A375 (cell line): Measurements from ENCODE around the gene TMEM175. TPM values are rescaled to one million over a fixed set of nuclear protein-coding genes. Genes with fewer than 3 reads are reported as not detected.

Experiments used
- total RNA-seq: library from RNA; depleted of rRNA; stranded (reverse); fragments of >200 nt; shearing (Covaris generic); gene quantifications from 2 replicates; pipeline ENCODE4 v1.2.3, GENCODE V29; 2014; rRNA removed

TMEM175 gene
- total RNA-seq, result 28.7 and 31.1 TPM in 2 replicates

GRCh38 chr4:931960-932712 lies at the start of gene TMEM175, which contains the start of gene GAK:
TSS of gene TMEM175 (plus strand) at chr4:932460. CDS start at chr4:947740, 15,280 bp downstream.
TSS of gene GAK (minus strand) at chr4:932316. CDS start at chr4:932187, 129 bp downstream.

GRCh38 chr4:973431-974397 lies 41.5 kb downstream of the TMEM175 start, which contains the start of gene DGKQ:
TSS of gene DGKQ (minus strand) at chr4:973569. CDS start at chr4:973482, 87 bp downstream.

GRCh38 chr4:986879-987623 lies 54.8 kb downstream of the TMEM175 start, which contains the start of gene IDUA:
TSS of gene IDUA (plus strand) at chr4:987044. CDS start at chr4:987085, 41 bp downstream.

GRCh38 chr4:993111-994029 lies 61.1 kb downstream of the TMEM175 start, which contains the start of gene SLC26A1:
TSS of gene SLC26A1 (minus strand) at chr4:993404. CDS start at chr4:991703, 1,701 bp downstream.

Other genes starting within 250 kb of the TMEM175 start
- 0.45 and 0.60 TPM in 2 replicates for gene SLC49A3, start 243.3 kb upstream of the TMEM175 start, total RNA-seq
- gene PCGF3, start 226.6 kb upstream of the TMEM175 start, total RNA-seq, result 48.8 and 49.0 TPM in 2 replicates
- gene CPLX1, start 106.3 kb upstream of the TMEM175 start, total RNA-seq, result 0.05 TPM in 1 of 2 replicates, not detected in the other
- gene GAK, start 144 bp upstream of the TMEM175 start, total RNA-seq, result 145 and 183 TPM in 2 replicates
- gene DGKQ, start 41.1 kb downstream of the TMEM175 start, total RNA-seq, result 11.6 and 12.3 TPM in 2 replicates
- gene IDUA, start 54.6 kb downstream of the TMEM175 start, total RNA-seq, result 27.8 and 36.4 TPM in 2 replicates
- 0.05 TPM in 1 of 2 replicates, not detected in the other for gene SLC26A1, start 60.9 kb downstream of the TMEM175 start, total RNA-seq
- gene FGFRL1, start 79.2 kb downstream of the TMEM175 start, total RNA-seq, result 102 and 128 TPM in 2 replicates
- not detected in 2 replicates for gene RNF212, start 181.1 kb downstream of the TMEM175 start, total RNA-seq
- 10.3 and 13.4 TPM in 2 replicates for gene SPON2, start 240.1 kb downstream of the TMEM175 start, total RNA-seq